Mucosa of descending colon (tissue), 3 donors: ENCODE data around the gene ALDH18A1. TPM values are rescaled to one million over a fixed set of nuclear protein-coding genes. Genes with fewer than 3 reads are reported as not detected.

Experiments used
- ATAC-seq: fragments of 200-7000 bp; cut with Tn5 transposase; one replicate; pipeline ENCODE4 v1.9.1; 2020; ENCODE audit warnings: mild to moderate bottlenecking, moderate library complexity
- DNase-seq, 3 donors: peaks; one replicate each; pipeline ENCODE4 v3.0.0-alpha.2; 2020
- H3K36me3 ChIP-seq: fragments of 200-600 bp; one replicate; pipeline ENCODE4 v1.8.0; 2021; ENCODE audit warnings: low read depth, mild to moderate bottlenecking
- H3K4me1 ChIP-seq: fragments of 200-600 bp; one replicate; pipeline ENCODE4 v1.8.0; 2021; ENCODE audit warnings: low read depth, mild to moderate bottlenecking
- H3K4me3 ChIP-seq: fragments of 200-600 bp; one replicate; pipeline ENCODE4 v1.8.0; 2021; ENCODE audit warnings: mild to moderate bottlenecking
- H3K9me3 ChIP-seq: fragments of 200-600 bp; one replicate; pipeline ENCODE4 v1.8.0; 2021; ENCODE audit warnings: mild to moderate bottlenecking
- intact Hi-C, 2 donors: fragments of 100-400 bp; cut with DNase I in 1 of 2; cut with micrococcal nuclease in 1 of 2; formaldehyde crosslinking; loops; one replicate each; pipeline versions ENCODE4 v1.11.0 to v1.11.1; 2022; cut with DNase I, micrococcal nuclease
- total RNA-seq, 3 donors: library from RNA; stranded (reverse); fragmentation: NEBNext Ultra II Directional in 2 of 3; extraction: Animal tissue kit (Norgen Biotek cat#: 25700) in 2 of 3; gene quantifications; one replicate each; pipeline versions ENCODE4 v1.2.1 to v1.2.4, GENCODE V29; 2021 to 2023
- TF ChIP-seq, protein P1 (sequence below): fragments of 200-600 bp; IDR thresholded peaks from one replicate; pipeline ENCODE4 v1.8.0; 2022; ENCODE audit warnings: antibody characterized with exemption, mild to moderate bottlenecking
- donor health status: DM: no; HTN: no; CAD: no; lungs with moderate emphysema.
- donor health status: DM: no; HTN: no; CAD: no.
- donor health status: DM: no; HTN: yes; CAD: no.

Gene ALDH18A1
- total RNA-seq, 3 donors from 2014 or later, result 85.6 to 230 (median 101) TPM

- Histone ChIP-seq H3K9me3 (no peaks in the 10 kb centered on the region), H3K4me3 (no peak overlapping the region), H3K36me3 (no peaks in the 10 kb centered on the region), H3K4me1 (peaks cover 4% of the 10 kb centered on the region)
- TF ChIP-seq, protein P1, sequence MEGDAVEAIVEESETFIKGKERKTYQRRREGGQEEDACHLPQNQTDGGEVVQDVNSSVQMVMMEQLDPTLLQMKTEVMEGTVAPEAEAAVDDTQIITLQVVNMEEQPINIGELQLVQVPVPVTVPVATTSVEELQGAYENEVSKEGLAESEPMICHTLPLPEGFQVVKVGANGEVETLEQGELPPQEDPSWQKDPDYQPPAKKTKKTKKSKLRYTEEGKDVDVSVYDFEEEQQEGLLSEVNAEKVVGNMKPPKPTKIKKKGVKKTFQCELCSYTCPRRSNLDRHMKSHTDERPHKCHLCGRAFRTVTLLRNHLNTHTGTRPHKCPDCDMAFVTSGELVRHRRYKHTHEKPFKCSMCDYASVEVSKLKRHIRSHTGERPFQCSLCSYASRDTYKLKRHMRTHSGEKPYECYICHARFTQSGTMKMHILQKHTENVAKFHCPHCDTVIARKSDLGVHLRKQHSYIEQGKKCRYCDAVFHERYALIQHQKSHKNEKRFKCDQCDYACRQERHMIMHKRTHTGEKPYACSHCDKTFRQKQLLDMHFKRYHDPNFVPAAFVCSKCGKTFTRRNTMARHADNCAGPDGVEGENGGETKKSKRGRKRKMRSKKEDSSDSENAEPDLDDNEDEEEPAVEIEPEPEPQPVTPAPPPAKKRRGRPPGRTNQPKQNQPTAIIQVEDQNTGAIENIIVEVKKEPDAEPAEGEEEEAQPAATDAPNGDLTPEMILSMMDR, result no peak
- intact Hi-C loops, result no loop called here
- no peak for DNase-seq
- no peak for ATAC-seq
Observed at GRCh38 chr10:95650232-95650631, 6.3 kb downstream of the ALDH18A1 start.

- H3K4me3 ChIP-seq, result no peak overlapping the region
- intact Hi-C loops, result no loop called here
- DNase-seq (no peak), ATAC-seq (no peak)
- H3K9me3 ChIP-seq, result no peaks in the 10 kb centered on the region
- H3K4me1 ChIP-seq, result peaks cover 4% of the 10 kb centered on the region
- TF ChIP-seq, protein P1, result no peak
- H3K36me3 ChIP-seq, result no peaks in the 10 kb centered on the region
Observed at GRCh38 chr10:95648138-95648537, 8.4 kb downstream of the ALDH18A1 start.

DNA sequence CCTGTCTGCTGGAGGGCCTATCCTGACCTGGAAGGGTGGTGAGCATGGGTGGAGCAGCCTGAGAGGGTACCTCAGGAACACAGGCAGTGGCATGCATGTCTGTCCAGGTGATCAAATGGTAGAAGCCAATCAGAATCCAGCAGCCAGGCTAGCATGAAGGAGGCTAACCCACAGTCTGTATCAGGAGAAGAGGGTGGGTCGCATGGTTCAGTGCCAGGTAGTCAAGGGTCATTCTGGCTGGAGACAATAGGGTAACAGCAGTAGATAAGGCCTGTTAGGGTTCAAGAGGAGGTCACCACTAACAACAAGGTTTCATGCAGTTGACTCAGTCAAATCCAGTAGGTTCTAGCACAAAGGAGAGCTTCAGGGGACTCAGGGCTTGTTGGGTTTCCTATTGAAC, 10.4 kb downstream of the ALDH18A1 start:
- Histone ChIP-seq H3K4me3 (no peak overlapping the region), H3K36me3 (no peaks in the 10 kb centered on the region), H3K4me1 (peaks cover 4% of the 10 kb centered on the region), H3K9me3 (no peaks in the 10 kb centered on the region)
- TF ChIP-seq, protein P1, result no peak
- peak; percentile 90 for ATAC-seq
- intact Hi-C loops, result no loop called here
- DNase-seq, result peak in 2 of 3 donors; percentile 67 to 73

DNA sequence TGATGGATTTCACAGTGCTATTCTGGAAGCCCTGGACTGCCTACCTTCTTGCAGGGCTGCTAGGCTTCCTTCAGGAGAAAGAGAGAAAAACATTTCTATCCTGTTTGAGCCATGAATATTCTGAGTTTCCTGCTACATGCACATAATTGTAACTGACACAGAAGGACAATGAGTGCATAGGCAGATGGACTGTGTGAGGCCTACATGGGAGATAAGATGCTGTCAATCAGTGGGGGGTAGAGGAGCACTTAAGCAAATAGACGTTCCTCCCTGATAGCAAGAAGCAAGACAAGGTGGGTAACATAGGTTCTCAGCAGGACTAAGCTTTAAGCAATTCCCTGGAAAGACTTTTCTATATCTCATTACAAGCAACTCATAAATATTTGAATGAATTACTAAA, 11.6 kb downstream of the ALDH18A1 start:
- H3K4me3 ChIP-seq, result no peak overlapping the region
- ATAC-seq (no peak), DNase-seq (no peak)
- TF ChIP-seq, protein P1, result no peak
- intact Hi-C loops, result no loop called here
- no peaks in the 10 kb centered on the region for H3K9me3 ChIP-seq
- peaks cover 4% of the 10 kb centered on the region for H3K4me1 ChIP-seq
- no peaks in the 10 kb centered on the region for H3K36me3 ChIP-seq

GRCh38 chr10:95640891-95641315, 15.6 kb downstream of the ALDH18A1 start:
- H3K36me3 ChIP-seq, result no peaks in the 10 kb centered on the region
- no peaks in the 10 kb centered on the region for H3K9me3 ChIP-seq
- DNase-seq (no peak), ATAC-seq (no peak)
- intact Hi-C loops, result no loop called here
- H3K4me1 ChIP-seq, result no peaks in the 10 kb centered on the region
- H3K4me3 ChIP-seq, result no peak overlapping the region
- TF ChIP-seq, protein P1, result no peak

DNA sequence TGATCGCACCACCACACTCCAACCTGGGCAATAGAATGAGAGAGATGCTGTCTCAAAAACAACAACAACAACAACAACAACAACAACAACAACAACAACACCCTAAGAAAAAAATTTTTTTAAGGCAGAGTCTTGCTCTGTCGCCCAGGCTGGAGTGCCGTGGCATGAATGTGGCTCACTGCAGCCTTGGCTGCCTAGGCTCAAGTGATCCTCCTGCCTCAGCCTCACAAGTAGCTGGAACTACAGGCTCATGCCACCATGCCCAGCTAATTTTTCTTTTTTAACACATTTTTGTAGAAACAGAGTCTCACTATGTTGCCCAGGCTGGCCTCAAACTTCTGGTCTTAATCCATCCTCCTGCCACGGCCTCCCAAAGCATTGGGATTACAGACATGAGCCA, 18.6 kb downstream of the ALDH18A1 start:
- ATAC-seq, result no peak
- H3K36me3 ChIP-seq, result peaks cover under 1% of the 10 kb centered on the region
- TF ChIP-seq, protein P1, result no peak
- H3K9me3 ChIP-seq, result no peaks in the 10 kb centered on the region
- intact Hi-C loops, result no loop called here
- peaks cover 3% of the 10 kb centered on the region for H3K4me1 ChIP-seq
- no peak overlapping the region for H3K4me3 ChIP-seq
- no peak for DNase-seq
